Prostate gland (tissue), 2 donors: ENCODE results near the gene ALOX15. TPM values are rescaled to one million over a fixed set of nuclear protein-coding genes. Genes with fewer than 3 reads are reported as not detected.

Experiments used
- DNase-seq: peaks from one replicate; pipeline ENCODE4 v3.0.0-alpha.2; 2019; ENCODE audit warnings: low spot score
- H3K27ac ChIP-seq, 2 donors: fragments of 200-600 bp; sonication (generic); 2 replicates each; pipeline ENCODE4 v1.5.1; 2017 to 2019
- H3K27me3 ChIP-seq: fragments of 200-600 bp; sonication (generic); replicated peaks from 2 replicates; pipeline ENCODE4 v1.5.1; 2019; ENCODE audit not compliant: insufficient read depth
- H3K36me3 ChIP-seq, 2 donors: fragments of 200-600 bp; sonication (generic); 1 replicate in 1 of 2; 2 replicates in 1 of 2; pipeline versions ENCODE4 v1.5.1 to v1.8.1; 2017 to 2019
- H3K4me1 ChIP-seq: fragments of 200-600 bp; sonication (generic); replicated peaks from 2 replicates; pipeline ENCODE4 v1.5.1; 2019
- H3K4me3 ChIP-seq, 2 donors: fragments of 200-600 bp; sonication (generic); 2 replicates each; pipeline ENCODE4 v1.5.1; 2017 to 2019
- H3K9me3 ChIP-seq: fragments of 200-600 bp; sonication (generic); 2 replicates; pipeline ENCODE4 v1.5.1; 2017
- POLR2A ChIP-seq: fragments of 450-650 bp; IDR thresholded peaks from one replicate; pipeline ENCODE4 v1.6.1; 2016; ENCODE audit warnings: antibody characterized with exemption, mild to moderate bottlenecking
- POLR2AphosphoS5 ChIP-seq: sonication (generic); formaldehyde crosslinking; IDR thresholded peaks from one replicate; pipeline ENCODE4 v1.6.1; 2017; ENCODE audit warnings: antibody characterized with exemption
- WGBS: methylation state at CpG from one replicate; pipeline ENCODE4 v1.1.5; 2018; 5-methylcytosine and 5-hydroxymethylcytosine counted together
- intact Hi-C: fragments of 100-400 bp; cut with DNase I; formaldehyde crosslinking; loops from one replicate; pipeline ENCODE4 v1.14.2; 2022
- total RNA-seq, 2 donors: library from RNA; depleted of rRNA; stranded (reverse); fragments of >200 nt; gene quantifications; one replicate each; pipeline ENCODE4 v1.1.0, GENCODE V29; 2016
- TF ChIP-seq, protein P1 (sequence below), 4 experiments: fragments of 200-600 bp in 2 of 4; fragments of 450-650 bp in 2 of 4; sonication (generic) in 2 of 4; IDR thresholded peaks; 1 replicate in 3 of 4; 2 replicates in 1 of 4; pipeline ENCODE4 v1.5.1; 2016 to 2019; ENCODE audit warnings: antibody characterized with exemption in 4 of 4, mild to moderate bottlenecking in 2 of 4, moderate library complexity in 2 of 4

Gene ALOX15
- total RNA-seq, 2 donors from 2014 or later, result 0.41 to 0.97 TPM

- TF ChIP-seq POLR2AphosphoS5 (no peak), POLR2A (no peak)
- TF ChIP-seq, protein P1, sequence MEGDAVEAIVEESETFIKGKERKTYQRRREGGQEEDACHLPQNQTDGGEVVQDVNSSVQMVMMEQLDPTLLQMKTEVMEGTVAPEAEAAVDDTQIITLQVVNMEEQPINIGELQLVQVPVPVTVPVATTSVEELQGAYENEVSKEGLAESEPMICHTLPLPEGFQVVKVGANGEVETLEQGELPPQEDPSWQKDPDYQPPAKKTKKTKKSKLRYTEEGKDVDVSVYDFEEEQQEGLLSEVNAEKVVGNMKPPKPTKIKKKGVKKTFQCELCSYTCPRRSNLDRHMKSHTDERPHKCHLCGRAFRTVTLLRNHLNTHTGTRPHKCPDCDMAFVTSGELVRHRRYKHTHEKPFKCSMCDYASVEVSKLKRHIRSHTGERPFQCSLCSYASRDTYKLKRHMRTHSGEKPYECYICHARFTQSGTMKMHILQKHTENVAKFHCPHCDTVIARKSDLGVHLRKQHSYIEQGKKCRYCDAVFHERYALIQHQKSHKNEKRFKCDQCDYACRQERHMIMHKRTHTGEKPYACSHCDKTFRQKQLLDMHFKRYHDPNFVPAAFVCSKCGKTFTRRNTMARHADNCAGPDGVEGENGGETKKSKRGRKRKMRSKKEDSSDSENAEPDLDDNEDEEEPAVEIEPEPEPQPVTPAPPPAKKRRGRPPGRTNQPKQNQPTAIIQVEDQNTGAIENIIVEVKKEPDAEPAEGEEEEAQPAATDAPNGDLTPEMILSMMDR (IDR thresholded peaks at IDR 0.05), result no peak
- Histone ChIP-seq H3K27me3 (no peaks in the 10 kb centered on the region), H3K4me3 (no peak overlapping the region), H3K4me1 (no peaks in the 10 kb centered on the region), H3K9me3 (no peaks in the 10 kb centered on the region), H3K36me3 (no peaks in the 10 kb centered on the region), H3K27ac (no peak overlapping the region)
- DNase-seq, result no peak
- intact Hi-C loops, result loop anchor here (5.0 kb wide), 1 partner anchor 36 kb away; no protein-coding TSS in a partner anchor
- WGBS, result 27% methylated on average over 2 of the region's 2 CpGs
Measured at GRCh38 chr17:4623249-4623648, 18.2 kb downstream of the ALOX15 start.

DNA sequence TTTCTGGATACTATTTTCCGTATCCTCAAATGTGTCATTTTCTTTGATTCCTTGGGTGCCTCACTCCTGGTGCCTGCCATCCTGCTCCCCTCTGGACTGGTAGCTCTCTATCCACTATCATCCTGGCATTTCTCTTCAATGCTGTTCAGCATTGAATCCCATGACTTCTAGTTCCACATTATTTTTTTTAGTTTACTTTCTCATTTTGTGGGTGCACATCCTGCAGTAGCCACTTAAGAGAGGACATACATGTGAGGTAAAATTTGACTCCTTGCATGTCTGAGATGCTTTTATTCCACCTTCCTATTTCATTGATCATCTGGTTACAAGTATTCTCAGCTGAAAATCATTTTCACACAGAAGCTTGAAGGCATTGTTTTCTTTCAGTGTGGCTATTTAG, 19.1 kb downstream of the ALOX15 start:
- WGBS, result 100% methylated on average over 1 of the region's 1 CpG
- Histone ChIP-seq H3K4me3 (no peak overlapping the region), H3K36me3 (no peaks in the 10 kb centered on the region), H3K27me3 (no peaks in the 10 kb centered on the region), H3K4me1 (no peaks in the 10 kb centered on the region), H3K27ac (no peak overlapping the region), H3K9me3 (no peaks in the 10 kb centered on the region)
- TF ChIP-seq POLR2AphosphoS5 (no peak), POLR2A (no peak)
- TF ChIP-seq, protein P1 (IDR thresholded peaks at IDR 0.05), result no peak
- DNase-seq, result no peak
- intact Hi-C loops, result loop anchor here (5.0 kb wide), 1 partner anchor 35 kb away; no protein-coding TSS in a partner anchor

DNA sequence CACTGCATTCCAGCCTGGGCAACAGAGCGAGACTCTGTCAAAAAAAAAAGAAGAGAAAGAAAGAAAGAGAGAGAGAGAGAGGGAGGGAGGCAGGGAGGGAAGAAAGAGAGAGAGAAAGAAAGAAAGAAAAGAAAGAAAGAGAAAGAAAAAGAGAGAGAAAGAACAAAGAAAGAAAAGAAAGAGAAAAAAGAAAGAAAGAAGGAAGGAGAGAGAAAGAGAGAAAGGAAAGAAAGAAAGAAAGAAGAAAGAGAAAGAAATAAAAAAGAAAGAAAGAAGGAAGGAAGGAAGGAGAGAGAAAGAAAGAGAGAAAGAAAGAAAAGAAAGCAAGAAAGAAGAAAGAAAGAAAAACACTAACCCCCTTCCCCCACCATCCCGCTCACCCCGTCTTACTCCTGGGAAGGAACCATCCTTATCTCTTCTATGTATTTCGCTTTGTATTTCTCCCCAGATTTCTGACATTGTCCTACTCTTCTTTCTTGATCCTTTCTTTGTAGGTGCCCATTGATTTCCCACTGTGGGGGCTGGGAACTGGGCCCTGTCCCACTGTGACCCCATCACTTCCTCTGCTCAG, 20.9 kb downstream of the ALOX15 start:
- TF ChIP-seq POLR2AphosphoS5, result no peak
- TF ChIP-seq, protein P1 (IDR thresholded peaks at IDR 0.05), result no peak
- no peak for TF ChIP-seq POLR2A
- DNase-seq, result no peak
- no peak overlapping the region for H3K27ac ChIP-seq
- no peaks in the 10 kb centered on the region for H3K27me3 ChIP-seq
- H3K9me3 ChIP-seq, result no peaks in the 10 kb centered on the region
- no peak overlapping the region for H3K4me3 ChIP-seq
- no peaks in the 10 kb centered on the region for H3K4me1 ChIP-seq
- 91% methylated on average over 4 of the region's 4 CpGs for WGBS
- intact Hi-C loops, result loop anchor here (5.0 kb wide), 1 partner anchor 33 kb away; no protein-coding TSS in a partner anchor
- no peaks in the 10 kb centered on the region for H3K36me3 ChIP-seq

DNA sequence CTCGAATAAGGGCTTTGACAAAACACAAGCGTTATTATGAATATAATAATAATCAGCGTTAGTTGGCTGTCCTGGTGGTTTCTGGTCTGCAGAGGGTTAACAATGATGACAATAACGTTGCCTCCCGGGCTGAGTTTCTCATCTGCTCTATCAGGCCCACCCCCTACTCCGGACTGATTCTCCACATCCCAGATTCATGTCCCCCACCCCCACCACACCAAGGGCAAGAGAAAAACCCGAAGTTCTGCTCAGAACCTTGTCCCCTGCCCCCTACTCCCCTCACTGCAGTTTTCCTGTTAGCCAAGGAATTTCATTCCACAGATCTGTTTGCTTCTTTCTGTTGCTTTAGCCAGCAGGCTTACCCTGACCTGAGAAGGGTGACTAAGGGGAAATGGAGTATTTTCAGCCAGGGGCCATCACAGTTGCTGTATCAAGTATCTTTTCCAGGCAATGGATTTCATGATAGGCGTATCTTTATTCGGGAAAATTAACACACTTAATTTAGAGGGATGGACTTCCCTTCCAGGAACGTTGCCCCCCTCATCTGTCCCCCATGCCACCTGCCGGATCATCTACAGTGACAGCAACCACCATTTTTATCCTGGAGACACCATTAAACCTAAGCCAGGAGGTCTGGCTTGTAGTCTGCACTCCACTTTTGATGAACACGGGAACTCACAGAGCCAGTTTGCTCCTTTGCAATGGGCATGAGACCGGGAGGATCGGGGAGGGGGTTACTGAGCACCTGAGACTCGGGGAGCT, 23.7 kb downstream of the ALOX15 start:
- 58% methylated on average over 15 of the region's 15 CpGs for WGBS
- H3K27ac ChIP-seq, result no peak overlapping the region
- H3K36me3 ChIP-seq, result no peaks in the 10 kb centered on the region
- no peak overlapping the region for H3K4me3 ChIP-seq
- no peaks in the 10 kb centered on the region for H3K27me3 ChIP-seq
- intact Hi-C loops, result no loop called here
- H3K9me3 ChIP-seq, result no peaks in the 10 kb centered on the region
- TF ChIP-seq POLR2AphosphoS5 (no peak), POLR2A (no peak)
- TF ChIP-seq, protein P1 (IDR thresholded peaks at IDR 0.05), result no peak
- H3K4me1 ChIP-seq, result no peaks in the 10 kb centered on the region
- no peak for DNase-seq
